Activated B cell treated with CpG ODN at 0.5 μM for 24 hours (primary cell): Measurements from ENCODE around the gene SCAMP2. TPM values are rescaled to one million over a fixed set of nuclear protein-coding genes. Genes with fewer than 3 reads are reported as not detected.

Source experiments
- ATAC-seq: fragments of 200-7000 bp; cut with Tn5 transposase; one replicate; pipeline ENCODE4 v1.10.0; 2021; ENCODE audit warnings: low read depth, mild to moderate bottlenecking, moderate library complexity
- CTCF ChIA-PET: fragments of 350-600 bp; sonication (Branson Sonifier 250); formaldehyde crosslinking; loops from one replicate; lab custom pipeline; 2021; ENCODE audit warnings: antibody characterized with exemption; lab: Charles Lee
- POLR2A ChIA-PET: fragments of 350-600 bp; sonication (Branson Sonifier 250); formaldehyde crosslinking; loops from one replicate; lab custom pipeline; 2021; ENCODE audit warnings: antibody characterized with exemption; lab: Charles Lee
- DNase-seq: peaks from one replicate; pipeline ENCODE4 v3.0.0; 2022
- H3K27ac Mint-ChIP-seq: one replicate; pipeline ENCODE4 v1.8.0; 2020; ENCODE audit warnings: mixed read lengths
- H3K27me3 Mint-ChIP-seq: one replicate; pipeline ENCODE4 v1.8.0; 2021; ENCODE audit warnings: mixed read lengths
- H3K36me3 Mint-ChIP-seq: one replicate; pipeline ENCODE4 v1.8.0; 2021; ENCODE audit warnings: low read depth, mixed read lengths
- H3K4me1 Mint-ChIP-seq: one replicate; pipeline ENCODE4 v1.8.0; 2021; ENCODE audit warnings: mixed read lengths
- H3K4me3 Mint-ChIP-seq: one replicate; pipeline ENCODE4 v1.8.0; 2020; ENCODE audit warnings: mild to moderate bottlenecking, mixed read lengths
- H3K9me3 Mint-ChIP-seq: one replicate; pipeline ENCODE4 v1.8.0; 2020; ENCODE audit warnings: mixed read lengths
- CTCF ChIP-seq: fragments of 200-600 bp; IDR thresholded peaks from one replicate; pipeline ENCODE4 v1.8.0; 2022; ENCODE audit warnings: antibody characterized with exemption, mild to moderate bottlenecking
- intact Hi-C: fragments of 100-400 bp; cut with micrococcal nuclease; formaldehyde crosslinking; loops from one replicate; pipeline ENCODE4 v1.15.1; 2024
- total RNA-seq: library from RNA; stranded (reverse); gene quantifications from 2 replicates; pipeline ENCODE4 v1.2.3, GENCODE V29; 2022

SCAMP2 gene
- total RNA-seq, 1 donor from 2014 or later = 112 TPM

DNA sequence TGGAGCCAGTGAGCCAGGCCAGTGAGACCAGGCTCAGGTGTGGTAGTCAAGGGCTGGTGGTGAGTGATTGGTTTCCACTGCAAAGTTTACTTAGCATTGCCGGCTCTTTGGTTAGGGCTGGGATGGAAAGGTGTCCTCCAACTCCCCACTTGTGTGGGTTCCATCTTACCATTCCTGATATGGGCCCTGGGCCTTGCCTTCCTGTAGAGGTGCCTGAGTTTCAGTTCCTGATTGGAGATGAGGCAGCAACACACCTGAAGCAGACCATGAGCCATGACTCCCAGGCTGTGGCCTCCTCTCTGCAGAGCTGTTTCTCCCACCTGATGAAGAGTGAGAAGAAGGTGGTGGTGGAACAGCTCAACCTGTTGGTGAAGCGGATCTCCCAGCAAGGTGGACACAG is 19.8 kb upstream of the SCAMP2 start:
- H3K9me3 Mint-ChIP-seq = no peaks in the 10 kb centered on the region
- H3K4me1 Mint-ChIP-seq = peaks cover 45% of the 10 kb centered on the region
- no peak overlapping the region for H3K4me3 Mint-ChIP-seq
- no peak for ATAC-seq
- no peak for TF ChIP-seq CTCF
- DNase-seq = no peak
- ChIA-PET POLR2A (no interaction called here), CTCF (no interaction called here)
- no peaks in the 10 kb centered on the region for H3K27me3 Mint-ChIP-seq
- peak overlapping the region; percentile 56 for H3K27ac Mint-ChIP-seq
- intact Hi-C loops = no loop called here
- peaks cover 26% of the 10 kb centered on the region for H3K36me3 Mint-ChIP-seq

DNA sequence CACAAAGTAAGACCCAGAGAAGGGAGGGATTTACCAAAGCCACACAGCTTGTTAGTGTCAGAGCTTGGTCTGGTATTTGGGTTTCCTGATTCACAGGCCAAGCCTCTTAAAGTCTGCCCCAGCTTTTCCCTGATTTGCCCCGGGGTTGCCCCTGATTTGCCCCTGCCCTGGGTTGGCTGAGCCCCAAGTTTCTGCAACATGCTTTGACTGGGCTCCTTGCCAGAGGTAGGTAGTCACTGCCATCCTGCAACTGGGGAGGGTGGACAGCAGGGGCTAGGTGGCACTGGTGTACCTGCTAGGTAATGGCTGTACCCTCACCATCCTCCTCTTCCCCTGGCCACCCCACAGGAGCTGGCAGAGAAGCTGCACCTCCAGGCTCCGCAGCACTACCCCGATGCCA is 19.1 kb upstream of the SCAMP2 start:
- Mint-ChIP-seq H3K27me3 (no peaks in the 10 kb centered on the region), H3K27ac (no peak overlapping the region), H3K4me1 (peaks cover 45% of the 10 kb centered on the region), H3K36me3 (peaks cover 22% of the 10 kb centered on the region), H3K4me3 (no peak overlapping the region), H3K9me3 (no peaks in the 10 kb centered on the region)
- POLR2A ChIA-PET = interaction anchor here (1.3 kb wide), 1 partner anchor 9 kb away, joined by 4 read pairs; no protein-coding TSS in a partner anchor
- intact Hi-C loops = no loop called here
- CTCF ChIA-PET = interaction anchor here (0.7 kb wide), 1 partner anchor 9 kb away, joined by 4 read pairs; no protein-coding TSS in a partner anchor
- no peak for TF ChIP-seq CTCF
- DNase-seq (no peak), ATAC-seq (no peak)

GRCh38 chr15:74891469-74891868 is 18.3 kb upstream of the SCAMP2 start:
- intact Hi-C loops = loop anchor here (2.0 kb wide), 1 partner anchor 15 kb away; the partner anchor contains the start of gene FAM219B
- no peak for TF ChIP-seq CTCF
- H3K4me1 Mint-ChIP-seq = peaks cover 45% of the 10 kb centered on the region
- H3K9me3 Mint-ChIP-seq = no peaks in the 10 kb centered on the region
- no peak overlapping the region for H3K4me3 Mint-ChIP-seq
- no peak for DNase-seq
- ATAC-seq = no peak
- ChIA-PET CTCF (interaction anchor here (0.7 kb wide), 1 partner anchor 10 kb away, joined by 4 read pairs; no protein-coding TSS in a partner anchor), POLR2A (interaction anchor here (1.3 kb wide), 1 partner anchor 10 kb away, joined by 4 read pairs; no protein-coding TSS in a partner anchor)
- peaks cover 22% of the 10 kb centered on the region for H3K36me3 Mint-ChIP-seq
- no peaks in the 10 kb centered on the region for H3K27me3 Mint-ChIP-seq
- H3K27ac Mint-ChIP-seq = no peak overlapping the region

DNA sequence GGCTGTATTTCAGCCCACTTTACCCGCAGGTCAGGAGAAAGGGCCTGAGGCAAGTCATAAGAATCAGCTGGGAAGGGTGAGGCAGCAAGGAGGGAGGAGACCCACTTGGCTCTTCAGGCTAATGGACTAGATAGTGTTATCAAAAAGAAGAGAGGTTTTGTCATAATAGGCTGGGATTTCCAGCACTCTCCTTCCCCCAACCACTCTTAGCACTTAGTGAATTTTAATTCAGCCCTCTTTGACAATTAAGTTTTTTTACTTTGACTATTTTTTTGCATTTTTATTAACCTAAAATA is 17.4 kb upstream of the SCAMP2 start:
- peak overlapping the region; percentile 89 for H3K27ac Mint-ChIP-seq
- DNase-seq = no peak
- ChIA-PET CTCF (interaction anchor here (1.1 to 1.8 kb wide), 2 partner anchors 10 to 21 kb away, joined by 3 to 4 read pairs; no protein-coding TSS in a partner anchor), POLR2A (interaction anchor here (0.6 to 2.6 kb wide), 6 partner anchors 9 to 44 kb away, joined by 3 to 17 read pairs (median 8); partner anchors contain the start of genes FAM219B and SCAMP2)
- intact Hi-C loops = loop anchor here (1.0 to 2.0 kb wide), 3 partner anchors 16 to 47 kb away; partner anchors contain the start of genes FAM219B, SCAMP2 and ULK3
- ATAC-seq = no peak
- TF ChIP-seq CTCF = no peak
- peak overlapping the region; percentile 96 for H3K4me3 Mint-ChIP-seq
- peaks cover 45% of the 10 kb centered on the region for H3K4me1 Mint-ChIP-seq
- H3K9me3 Mint-ChIP-seq = no peaks in the 10 kb centered on the region
- no peaks in the 10 kb centered on the region for H3K27me3 Mint-ChIP-seq
- H3K36me3 Mint-ChIP-seq = peaks cover 21% of the 10 kb centered on the region

GRCh38 chr15:74889883-74890664 is 16.9 kb upstream of the SCAMP2 start, which contains the start of gene MPI:
Gene MPI, plus strand, starts transcription at chr15:74890042. Its CDS starts 32 bp downstream, at chr15:74890074.
- intact Hi-C loops = loop anchor here (1.0 to 2.0 kb wide), 3 partner anchors 17 to 47 kb away; partner anchors contain the start of genes FAM219B, SCAMP2 and ULK3
- no peaks in the 10 kb centered on the region for H3K9me3 Mint-ChIP-seq
- DNase-seq (peak; percentile 79), ATAC-seq (peak; percentile 99)
- H3K27ac Mint-ChIP-seq = peak within 1 kb of the TSS; percentile 89
- TF ChIP-seq CTCF = no peak
- H3K4me3 Mint-ChIP-seq = peak within 1 kb of the TSS; percentile 96
- peaks cover 20% of the 10 kb centered on the region for H3K36me3 Mint-ChIP-seq
- CTCF ChIA-PET = interaction anchor here (1.1 to 2.1 kb wide), 4 partner anchors 10 to 260 kb away, joined by 3 to 18 read pairs (median 4); no protein-coding TSS in a partner anchor
- peaks cover 45% of the 10 kb centered on the region for H3K4me1 Mint-ChIP-seq
- POLR2A ChIA-PET = interaction anchor here (0.6 to 2.6 kb wide), 16 partner anchors 8 to 274 kb away, joined by 3 to 17 read pairs (median 4); partner anchors contain the start of genes CLK3, COX5A, FAM219B and SCAMP2
- H3K27me3 Mint-ChIP-seq = no peaks in the 10 kb centered on the region
